Stromal cell of bone marrow (primary cell): ENCODE measurements around the gene STK31.
"Not testable (repeated sequence)": the region's sequence is repeated elsewhere in the genome, so short reads cannot be mapped to it uniquely, and the experiment has no call there.

Experiments used
- DNase-seq: peaks from one replicate; pipeline ENCODE4 v3.0.0-alpha.2; 2012; ENCODE audit warnings: low read depth

Gene STK31

DNA sequence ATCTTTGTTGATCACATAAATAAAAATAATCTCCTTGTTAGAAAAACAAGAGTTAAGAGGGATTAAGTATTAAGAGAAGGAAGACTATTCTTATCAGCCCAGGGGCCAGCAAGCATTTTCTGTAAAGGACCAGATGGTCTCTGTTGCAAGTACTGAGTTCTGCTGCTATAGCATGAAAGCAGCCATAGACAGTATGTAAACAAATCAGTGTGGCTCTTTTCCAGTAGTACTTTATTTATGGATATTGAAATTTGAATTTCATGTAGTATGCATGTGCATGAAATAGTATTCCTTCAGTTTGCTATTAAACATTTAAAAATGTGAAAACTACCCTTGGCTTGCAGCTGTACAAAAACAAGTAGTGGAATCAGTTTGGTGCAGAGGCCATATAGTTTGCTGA, 81.7 kb downstream of the STK31 start:
- no peak for DNase-seq

DNA sequence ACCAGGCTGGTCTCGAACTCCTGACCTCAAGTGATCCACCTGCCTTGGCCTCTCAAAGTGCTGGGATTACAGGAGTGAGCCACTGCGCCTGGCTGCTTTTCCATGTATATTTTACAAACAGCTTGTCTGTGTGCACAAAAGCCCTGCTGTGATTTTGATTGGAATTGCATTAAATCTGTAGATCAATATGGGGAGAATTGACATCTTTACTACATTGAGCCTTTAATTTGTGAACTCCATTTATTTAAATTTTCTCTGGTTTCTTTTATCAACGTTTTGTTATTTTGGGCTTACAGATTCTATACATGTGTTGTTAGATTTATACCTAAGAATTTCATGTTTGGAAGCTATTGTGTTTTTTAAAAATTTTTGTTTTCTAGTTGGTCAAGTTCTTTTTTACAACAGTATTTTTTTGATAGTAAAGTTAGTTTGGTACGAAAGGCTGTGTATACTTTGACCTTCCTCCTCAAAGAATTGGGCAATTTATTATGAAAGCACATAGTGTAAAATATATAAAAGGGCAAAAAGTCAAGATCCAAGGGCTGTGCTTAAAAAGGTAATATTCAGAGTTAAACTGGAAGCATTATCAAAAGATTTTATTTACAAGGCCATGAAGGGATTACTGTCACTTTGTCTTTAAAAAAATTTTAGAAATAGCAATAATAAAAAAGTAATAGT, 92.8 kb downstream of the STK31 start:
- no peak for DNase-seq

DNA sequence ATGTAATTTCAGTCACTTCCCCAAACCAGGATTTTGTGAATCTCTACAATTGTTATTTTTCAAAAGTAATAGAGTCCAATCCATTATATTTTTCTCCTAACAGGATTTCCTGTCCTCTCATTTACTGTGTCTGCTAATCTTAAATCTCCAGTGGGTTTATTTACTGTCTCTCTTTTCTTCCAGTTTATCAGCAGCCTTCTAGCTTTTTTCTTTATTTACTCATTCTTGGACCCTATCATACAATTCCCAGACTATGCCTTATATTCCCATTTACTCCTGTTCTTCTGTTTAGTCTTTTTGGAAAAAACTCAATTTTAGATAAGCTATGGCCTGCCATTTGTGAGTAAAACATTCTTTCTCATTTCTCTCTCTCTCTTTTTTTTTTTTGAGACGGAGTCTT, 94.7 kb downstream of the STK31 start:
- no peak for DNase-seq

DNA sequence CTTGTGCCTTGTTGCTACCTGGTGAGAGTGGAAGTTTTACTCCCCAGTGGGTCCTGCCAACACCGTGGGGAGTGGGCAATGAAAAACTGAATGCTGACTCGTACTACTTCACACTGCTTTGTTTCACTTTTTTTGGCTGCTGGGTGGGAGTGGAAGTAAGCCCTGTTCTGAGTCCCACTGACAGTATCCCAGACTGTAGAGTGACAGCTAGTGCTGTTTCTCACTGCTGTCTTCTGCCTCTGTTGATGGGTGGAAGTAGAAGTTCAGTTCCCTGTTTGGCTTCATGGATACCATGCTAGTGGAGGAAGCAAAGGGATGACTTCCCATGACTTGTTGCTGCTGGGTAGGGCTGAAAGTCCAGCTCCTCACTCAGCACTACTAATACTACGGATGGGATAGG, 98.4 kb downstream of the STK31 start:
- DNase-seq: no peak

DNA sequence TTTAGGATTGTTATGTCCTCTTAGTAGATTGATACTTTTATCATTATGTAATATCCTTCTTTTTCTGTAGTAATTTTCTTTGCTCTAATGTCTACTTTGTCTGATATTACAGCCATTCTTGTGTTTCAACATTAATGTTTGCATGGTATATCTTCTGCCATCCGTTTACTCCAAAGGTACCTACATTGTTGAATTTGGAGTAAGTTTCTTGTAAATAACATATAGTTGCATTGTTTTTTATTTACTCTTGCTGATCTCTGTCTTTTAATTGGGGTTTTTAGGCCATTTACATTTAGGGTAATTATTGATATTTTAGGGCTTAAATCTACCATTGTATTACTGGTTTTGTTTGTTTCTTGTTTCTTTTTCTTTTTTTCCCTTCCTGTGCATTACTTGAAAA, 100.1 kb downstream of the STK31 start:
- no peak for DNase-seq

DNA sequence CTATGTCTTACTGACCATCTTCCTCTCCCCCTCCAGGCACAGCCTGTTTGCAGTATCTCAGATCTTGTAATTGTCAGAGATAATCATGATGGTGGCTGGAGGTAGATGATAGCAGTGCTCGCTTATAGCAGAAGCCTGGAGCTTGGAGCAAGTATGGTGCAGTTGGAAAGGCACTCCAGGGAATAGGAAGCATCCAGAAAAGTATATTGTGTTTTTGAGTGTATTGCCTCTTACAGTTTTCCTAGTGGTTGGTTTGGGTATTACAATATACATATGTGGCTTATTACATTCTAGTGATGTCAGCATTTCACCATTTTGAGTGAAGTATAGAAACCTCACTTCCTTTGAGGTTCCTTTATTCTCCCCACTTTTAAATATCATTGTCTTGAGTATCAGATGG, 101.5 kb downstream of the STK31 start:
- no peak for DNase-seq

DNA sequence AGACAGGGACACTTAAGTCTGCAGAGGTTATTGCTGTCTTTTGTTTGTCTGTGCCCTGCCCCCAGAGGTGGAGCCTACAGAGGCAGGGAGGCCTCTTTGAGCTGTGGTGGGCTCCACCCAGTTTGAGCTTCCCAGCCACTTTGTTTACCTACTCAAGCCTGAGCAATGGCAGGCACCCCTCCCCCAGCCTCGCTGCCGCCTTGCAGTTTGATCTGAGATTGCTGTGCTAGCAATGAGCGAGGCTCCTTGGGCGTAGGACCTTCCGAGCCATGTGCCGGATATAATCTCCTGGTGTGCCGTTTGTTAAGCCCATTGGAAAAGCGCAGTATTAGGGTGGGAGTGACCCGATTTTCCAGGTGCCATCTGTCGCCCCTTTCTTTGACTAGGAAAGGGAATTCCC, 118.1 kb downstream of the STK31 start:
- DNase-seq: not testable (repeated sequence)

DNA sequence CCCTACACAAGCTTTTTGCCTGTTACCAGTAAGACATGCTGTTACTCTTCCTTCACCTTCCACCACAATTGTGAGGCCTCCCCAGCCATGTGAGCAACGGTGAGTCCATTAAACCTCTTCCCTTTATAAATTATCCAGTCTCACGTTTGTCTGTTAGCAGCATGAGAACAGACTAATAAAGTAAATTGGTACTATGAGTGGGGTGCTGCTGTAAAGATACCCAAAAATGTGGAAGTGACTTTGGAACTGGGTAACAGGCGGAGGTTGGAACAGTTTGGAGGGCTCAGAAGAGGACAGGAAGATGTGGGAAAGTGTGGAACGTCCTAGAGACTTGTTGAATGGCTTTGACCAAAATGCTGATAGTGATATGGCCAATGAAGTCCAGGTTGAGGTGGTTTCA, 122.7 kb downstream of the STK31 start:
- not testable (repeated sequence) for DNase-seq

DNA sequence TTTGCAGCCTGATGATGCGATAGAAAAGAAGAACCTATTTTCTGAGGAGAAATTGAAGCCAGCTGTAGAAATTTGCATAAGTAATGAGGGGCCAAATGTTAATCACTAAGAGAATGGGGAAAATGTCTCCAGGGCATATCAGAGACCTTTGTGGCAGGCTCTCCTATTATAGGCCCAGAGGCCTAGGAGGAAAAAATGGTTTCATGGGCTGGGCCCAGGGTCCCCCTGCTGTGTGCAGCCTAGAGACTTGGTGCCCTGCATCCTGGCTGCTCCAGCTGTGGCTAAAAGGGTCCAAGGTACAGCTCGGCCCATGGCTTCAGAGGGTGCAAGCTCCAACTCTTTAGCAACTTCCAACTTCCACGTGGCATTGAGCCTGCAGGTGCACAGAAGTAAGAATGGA, 123.4 kb downstream of the STK31 start:
- DNase-seq: no peak

DNA sequence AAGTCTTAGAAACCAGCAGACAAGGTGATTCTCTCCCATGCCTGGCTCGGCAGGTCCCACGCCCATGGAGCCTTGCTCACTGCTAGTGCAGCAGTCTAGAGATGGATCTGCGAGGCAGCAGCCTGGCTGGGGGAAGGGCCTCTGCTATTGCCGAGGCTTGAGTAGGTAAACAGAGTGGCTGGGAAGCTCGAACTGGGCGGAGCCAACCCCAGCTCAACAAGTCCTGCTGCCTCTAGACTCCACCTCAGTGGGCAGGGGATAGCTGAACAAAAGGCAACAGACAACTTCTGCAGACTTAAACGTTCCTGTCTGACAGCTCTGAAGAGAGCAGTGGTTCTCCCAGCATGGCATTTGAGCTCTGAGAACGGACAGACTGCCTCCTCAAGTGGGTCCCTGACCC, 134.8 kb downstream of the STK31 start:
- not testable (repeated sequence) for DNase-seq

DNA sequence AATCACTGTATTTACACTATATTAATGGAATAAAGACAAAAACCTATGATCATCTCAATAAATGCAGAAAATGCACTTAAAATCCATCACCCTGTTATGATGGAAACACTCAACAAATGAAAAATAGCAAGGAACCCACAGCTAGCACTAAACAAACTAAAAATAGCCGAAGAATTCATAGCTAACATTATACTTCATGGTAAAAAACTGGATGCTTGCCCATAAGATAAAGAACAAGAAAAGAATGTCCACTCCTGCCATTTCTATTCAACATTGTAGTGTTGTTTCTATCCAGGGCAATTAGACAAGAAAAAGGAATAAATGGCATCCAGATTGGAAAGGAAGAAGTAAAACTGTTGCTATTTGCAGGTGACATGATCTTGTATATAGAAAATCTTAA, 142.1 kb downstream of the STK31 start:
- DNase-seq: no peak

DNA sequence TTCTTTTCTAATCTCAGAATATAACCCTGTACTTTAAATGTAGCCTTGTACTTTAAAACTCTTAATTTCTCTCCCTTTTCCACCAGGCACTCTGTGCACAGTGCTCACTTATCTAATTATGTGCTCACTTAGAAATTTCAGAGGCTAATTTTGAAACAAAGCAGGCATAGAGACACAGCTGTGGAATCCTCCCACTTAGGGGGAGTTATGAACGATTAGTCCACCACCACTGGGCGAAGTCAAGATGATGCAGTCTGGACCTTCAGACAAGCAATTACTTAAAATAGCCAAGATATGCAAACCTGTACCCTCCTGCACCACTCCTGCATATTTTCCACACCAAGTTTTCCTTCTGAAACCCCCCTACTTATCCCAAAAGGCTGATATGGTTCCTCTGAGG, 143.0 kb downstream of the STK31 start:
- no peak for DNase-seq

DNA sequence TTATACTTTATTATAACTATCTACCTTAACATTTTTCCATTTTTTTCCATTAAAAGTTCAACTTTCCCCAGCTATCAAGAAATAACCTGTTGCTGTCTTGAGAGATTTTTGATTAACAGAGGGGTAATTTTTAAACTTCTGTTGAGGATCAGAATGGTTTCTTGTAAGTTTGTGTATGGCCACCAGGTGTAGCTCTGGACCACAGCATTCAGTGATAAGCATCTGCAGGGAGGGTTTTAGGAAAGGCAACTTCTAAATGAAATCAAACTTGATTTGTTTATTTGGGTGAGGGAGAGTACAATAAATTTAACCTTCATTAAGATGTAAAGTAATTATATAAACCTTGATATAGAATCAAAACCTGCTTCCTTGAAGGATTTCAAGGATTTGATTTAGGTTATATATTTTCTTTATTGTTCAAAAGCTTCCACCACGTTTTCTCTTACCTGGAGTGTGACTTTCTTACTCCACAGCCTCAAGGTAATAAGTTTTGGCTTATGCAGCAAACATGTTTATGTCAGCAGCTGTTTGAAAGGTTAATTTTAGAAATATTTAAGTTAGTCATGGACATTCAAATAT, 153.3 kb downstream of the STK31 start:
- DNase-seq: peak; percentile 18

DNA sequence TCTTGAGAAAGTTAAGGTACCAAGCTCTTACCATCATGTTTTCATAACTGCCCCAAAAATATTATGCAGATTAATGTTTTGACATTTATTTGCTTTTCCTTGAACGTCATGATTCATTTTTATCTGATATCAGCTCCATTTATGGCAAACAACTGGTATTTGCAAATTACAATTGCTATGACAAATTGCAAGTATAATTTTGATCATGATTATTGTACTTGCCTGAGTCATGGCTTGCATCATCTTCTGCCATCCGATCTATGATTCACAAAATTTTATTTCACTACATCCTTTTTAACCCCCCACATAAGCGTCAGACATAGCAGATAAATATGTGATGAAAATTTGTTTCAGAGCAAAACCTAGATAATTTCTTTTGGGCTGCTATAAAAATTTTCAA, 155.0 kb downstream of the STK31 start:
- DNase-seq: peak; percentile 59

DNA sequence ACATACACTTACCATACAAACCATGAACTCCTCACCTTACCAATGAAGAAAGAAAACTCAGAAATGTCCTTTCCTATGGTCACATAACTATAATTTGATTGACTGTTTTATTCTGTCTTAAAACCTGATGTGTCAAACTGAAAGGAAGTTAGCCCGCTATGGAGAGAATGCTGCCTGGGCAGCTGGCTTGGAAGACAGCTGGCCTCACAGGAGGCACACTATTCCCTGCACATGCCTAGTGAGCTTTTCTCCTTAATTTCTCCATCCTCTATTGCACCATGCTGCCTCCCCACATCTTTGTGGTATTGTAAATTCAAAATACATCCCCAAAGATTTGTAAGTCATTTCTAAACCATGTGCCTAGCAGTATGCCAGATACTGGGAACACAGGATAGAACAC, 163.3 kb downstream of the STK31 start:
- no peak for DNase-seq

DNA sequence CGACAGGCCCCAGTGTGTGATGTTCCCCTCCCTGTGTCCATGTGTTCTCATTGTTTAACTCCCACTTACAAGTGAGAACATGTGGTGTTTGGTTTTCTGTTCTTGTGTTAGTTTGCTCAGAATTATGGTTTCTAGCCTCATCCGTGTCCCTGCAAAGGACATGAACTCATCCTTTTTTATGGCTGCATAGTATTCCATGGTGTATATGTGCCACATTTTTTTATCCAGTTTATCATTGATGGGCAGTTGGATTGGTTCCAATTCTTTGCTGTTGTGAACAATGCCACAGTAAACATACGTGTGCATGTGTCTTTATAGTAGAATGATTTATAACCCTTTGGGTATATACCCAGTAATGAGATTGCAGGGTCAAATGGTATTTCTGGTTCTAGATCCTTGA, 166.5 kb downstream of the STK31 start:
- DNase-seq: not testable (repeated sequence)
